ENCODE results near the gene LRFN3.

DNA sequence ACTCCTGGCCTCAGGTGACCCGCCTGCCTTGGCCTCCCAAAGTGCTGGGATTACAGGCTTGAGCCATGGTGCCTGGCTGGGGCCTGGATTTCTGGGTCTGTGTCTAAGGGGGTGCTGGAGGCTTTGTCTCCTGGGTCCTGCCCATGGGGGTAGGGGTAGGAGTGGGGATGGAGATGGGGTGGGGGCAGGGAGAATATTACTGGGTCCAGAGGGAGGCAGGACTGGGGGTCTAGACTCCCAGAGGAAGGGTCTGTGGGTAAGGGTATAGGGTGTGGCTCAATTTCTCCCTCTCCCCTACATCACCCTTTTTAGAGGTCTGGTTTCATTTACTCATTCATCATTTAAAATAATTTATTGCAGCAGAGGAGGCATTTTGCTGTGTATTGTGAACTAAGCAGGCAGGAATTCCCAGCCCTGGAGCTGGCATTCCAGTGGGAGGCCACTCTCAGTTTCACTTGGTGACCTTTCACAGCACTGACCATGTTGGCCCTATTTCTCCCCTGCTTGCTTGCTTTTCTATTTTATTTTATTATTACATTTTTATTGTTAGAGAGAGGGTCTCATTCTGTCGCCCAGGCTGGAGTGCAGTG, 35.0 kb upstream of the LRFN3 start:
- TF ChIP-seq, protein P1, sequence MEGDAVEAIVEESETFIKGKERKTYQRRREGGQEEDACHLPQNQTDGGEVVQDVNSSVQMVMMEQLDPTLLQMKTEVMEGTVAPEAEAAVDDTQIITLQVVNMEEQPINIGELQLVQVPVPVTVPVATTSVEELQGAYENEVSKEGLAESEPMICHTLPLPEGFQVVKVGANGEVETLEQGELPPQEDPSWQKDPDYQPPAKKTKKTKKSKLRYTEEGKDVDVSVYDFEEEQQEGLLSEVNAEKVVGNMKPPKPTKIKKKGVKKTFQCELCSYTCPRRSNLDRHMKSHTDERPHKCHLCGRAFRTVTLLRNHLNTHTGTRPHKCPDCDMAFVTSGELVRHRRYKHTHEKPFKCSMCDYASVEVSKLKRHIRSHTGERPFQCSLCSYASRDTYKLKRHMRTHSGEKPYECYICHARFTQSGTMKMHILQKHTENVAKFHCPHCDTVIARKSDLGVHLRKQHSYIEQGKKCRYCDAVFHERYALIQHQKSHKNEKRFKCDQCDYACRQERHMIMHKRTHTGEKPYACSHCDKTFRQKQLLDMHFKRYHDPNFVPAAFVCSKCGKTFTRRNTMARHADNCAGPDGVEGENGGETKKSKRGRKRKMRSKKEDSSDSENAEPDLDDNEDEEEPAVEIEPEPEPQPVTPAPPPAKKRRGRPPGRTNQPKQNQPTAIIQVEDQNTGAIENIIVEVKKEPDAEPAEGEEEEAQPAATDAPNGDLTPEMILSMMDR (conservative IDR thresholded peaks at IDR 0.05; ENCODE audit: low read depth, low read length), result no peak
- no peak for TF ChIP-seq EZH2 (IDR thresholded peaks at IDR 0.05; ENCODE audit: borderline replicate concordance, low read depth, low read length, poor library complexity, severe bottlenecking)

Measured in A673 (cell line).